Smooth muscle cell (in vitro differentiated cells): ENCODE measurements around the gene ASB1. TPM values are rescaled to one million over a fixed set of nuclear protein-coding genes. Genes with fewer than 3 reads are reported as not detected.

Experiments used
- DNase-seq: peaks from one replicate; lab custom pipeline; 2025; ENCODE audit not compliant: unreplicated experiment; lab: John Stamatoyannopoulos, UW
- H2AFZ ChIP-seq: fragments of 200-600 bp; sonication (generic); 2 replicates; pipeline ENCODE4 v1.6.0; 2016; ENCODE audit warnings: antibody characterized with exemption, low read depth, mild to moderate bottlenecking
- H3F3A ChIP-seq: fragments of 200-600 bp; sonication (generic); 2 replicates; pipeline ENCODE4 v1.6.0; 2017; ENCODE audit warnings: antibody characterized with exemption, low read depth
- H3K27ac ChIP-seq: fragments of 200-600 bp; sonication (generic); 2 replicates; pipeline ENCODE4 v1.5.1; 2016; ENCODE audit warnings: low read depth, mild to moderate bottlenecking
- H3K27me3 ChIP-seq: fragments of 200-600 bp; sonication (generic); 2 replicates; pipeline ENCODE4 v1.6.1; 2016; ENCODE audit warnings: low read depth, mild to moderate bottlenecking
- H3K36me3 ChIP-seq: fragments of 200-600 bp; sonication (generic); 2 replicates; pipeline ENCODE4 v1.5.1; 2016; ENCODE audit warnings: low read depth
- H3K4me1 ChIP-seq: fragments of 200-600 bp; sonication (generic); 2 replicates; pipeline ENCODE4 v1.5.1; 2016; ENCODE audit warnings: low read depth
- H3K4me2 ChIP-seq: fragments of 200-600 bp; sonication (generic); 2 replicates; pipeline ENCODE4 v1.6.0; 2016; ENCODE audit warnings: mild to moderate bottlenecking
- H3K4me3 ChIP-seq: fragments of 200-600 bp; sonication (generic); 2 replicates; pipeline ENCODE4 v1.5.1; 2016; ENCODE audit warnings: mild to moderate bottlenecking
- H3K79me2 ChIP-seq: fragments of 200-600 bp; sonication (generic); 2 replicates; pipeline ENCODE4 v1.6.0; 2016; ENCODE audit warnings: low read depth, mild to moderate bottlenecking
- H3K9ac ChIP-seq: fragments of 200-600 bp; sonication (generic); 2 replicates; pipeline ENCODE4 v1.6.0; 2016; ENCODE audit warnings: low read depth
- H3K9me3 ChIP-seq: fragments of 200-600 bp; sonication (generic); replicated peaks from 2 replicates; pipeline ENCODE4 v1.5.1; 2016; ENCODE audit warnings: low read depth
- H4K20me1 ChIP-seq: fragments of 200-600 bp; sonication (generic); 2 replicates; pipeline ENCODE4 v1.6.0; 2016; ENCODE audit warnings: low read depth
- WGBS: methylation state at CpG from one replicate; pipeline ENCODE4 v1.1.7; 2016; ENCODE audit warnings: low lambda C conversion rate; 5-methylcytosine and 5-hydroxymethylcytosine counted together
- polyA plus RNA-seq: library from polyadenylated mRNA; unstranded; fragments of >200 nt; fragmentation: Nextera tagmentation; extraction: Ambion mirVana; gene quantifications from 2 replicates; pipeline ENCODE4 v1.2.1, GENCODE V29; 2016
- total RNA-seq: library from RNA; depleted of rRNA; stranded (reverse); fragments of >200 nt; gene quantifications from 2 replicates; pipeline ENCODE4 v1.2.3, GENCODE V29; 2014
- TF ChIP-seq, protein P1 (sequence below): fragments of 200-600 bp; sonication (generic); IDR thresholded peaks from 2 replicates; pipeline ENCODE4 v1.5.1; 2017; ENCODE audit warnings: borderline replicate concordance, mild to moderate bottlenecking, antibody characterized with exemption; ENCODE audit not compliant: insufficient read depth, poor library complexity, severe bottlenecking

ASB1 gene
- total and polyA plus RNA-seq, 2 experiments from 2014 or later = 24.8 to 27.3 TPM

- H3K79me2 ChIP-seq = no peaks in the 10 kb centered on the region
- H3K9me3 ChIP-seq = no peaks in the 10 kb centered on the region
- H3K27me3 ChIP-seq = no peaks in the 10 kb centered on the region
- no peak overlapping the region for H2AFZ ChIP-seq
- 93% methylated on average over 23 of the region's 23 CpGs for WGBS
- TF ChIP-seq, protein P1, sequence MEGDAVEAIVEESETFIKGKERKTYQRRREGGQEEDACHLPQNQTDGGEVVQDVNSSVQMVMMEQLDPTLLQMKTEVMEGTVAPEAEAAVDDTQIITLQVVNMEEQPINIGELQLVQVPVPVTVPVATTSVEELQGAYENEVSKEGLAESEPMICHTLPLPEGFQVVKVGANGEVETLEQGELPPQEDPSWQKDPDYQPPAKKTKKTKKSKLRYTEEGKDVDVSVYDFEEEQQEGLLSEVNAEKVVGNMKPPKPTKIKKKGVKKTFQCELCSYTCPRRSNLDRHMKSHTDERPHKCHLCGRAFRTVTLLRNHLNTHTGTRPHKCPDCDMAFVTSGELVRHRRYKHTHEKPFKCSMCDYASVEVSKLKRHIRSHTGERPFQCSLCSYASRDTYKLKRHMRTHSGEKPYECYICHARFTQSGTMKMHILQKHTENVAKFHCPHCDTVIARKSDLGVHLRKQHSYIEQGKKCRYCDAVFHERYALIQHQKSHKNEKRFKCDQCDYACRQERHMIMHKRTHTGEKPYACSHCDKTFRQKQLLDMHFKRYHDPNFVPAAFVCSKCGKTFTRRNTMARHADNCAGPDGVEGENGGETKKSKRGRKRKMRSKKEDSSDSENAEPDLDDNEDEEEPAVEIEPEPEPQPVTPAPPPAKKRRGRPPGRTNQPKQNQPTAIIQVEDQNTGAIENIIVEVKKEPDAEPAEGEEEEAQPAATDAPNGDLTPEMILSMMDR = no peak
- no peak for DNase-seq
- no peaks in the 10 kb centered on the region for H3F3A ChIP-seq
- H3K27ac ChIP-seq = no peak overlapping the region
- no peak overlapping the region for H3K4me3 ChIP-seq
- H4K20me1 ChIP-seq = no peaks in the 10 kb centered on the region
- peaks cover 10% of the 10 kb centered on the region for H3K4me1 ChIP-seq
- H3K9ac ChIP-seq = no peak overlapping the region
- H3K4me2 ChIP-seq = no peak overlapping the region
- no peaks in the 10 kb centered on the region for H3K36me3 ChIP-seq
These were observed 70.3 kb downstream of the ASB1 start for GRCh38 chr2:238496756-238497609.

DNA sequence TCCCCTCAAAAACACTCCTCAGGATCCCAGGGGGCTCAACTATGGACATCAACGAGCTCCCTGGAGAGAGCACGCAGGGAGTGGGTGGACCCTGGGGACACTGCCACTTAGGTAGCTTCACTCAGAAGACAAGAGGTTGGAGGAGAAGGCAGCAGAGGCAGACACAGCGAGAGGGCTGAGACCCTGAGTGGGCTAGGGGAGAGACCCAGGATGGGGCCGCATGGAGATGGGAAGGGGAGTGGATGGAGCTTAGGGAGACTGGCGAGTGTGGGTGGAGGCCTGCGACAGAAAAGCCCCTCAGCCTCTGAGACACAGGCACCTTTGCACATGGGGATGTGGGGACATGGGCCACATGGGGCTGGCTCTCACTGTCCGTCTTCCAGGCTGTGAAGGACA lies 70.9 kb downstream of the ASB1 start:
- Histone ChIP-seq H4K20me1 (no peaks in the 10 kb centered on the region), H3K4me1 (peaks cover 6% of the 10 kb centered on the region), H3K27me3 (no peaks in the 10 kb centered on the region), H3K79me2 (no peaks in the 10 kb centered on the region), H3K36me3 (no peaks in the 10 kb centered on the region), H3K4me3 (no peak overlapping the region), H3K9ac (no peak overlapping the region), H3K27ac (no peak overlapping the region), H3F3A (no peaks in the 10 kb centered on the region), H2AFZ (no peak overlapping the region), H3K9me3 (no peaks in the 10 kb centered on the region), H3K4me2 (no peak overlapping the region)
- WGBS = 92% methylated on average over 7 of the region's 7 CpGs
- no peak for DNase-seq
- TF ChIP-seq, protein P1 = no peak

DNA sequence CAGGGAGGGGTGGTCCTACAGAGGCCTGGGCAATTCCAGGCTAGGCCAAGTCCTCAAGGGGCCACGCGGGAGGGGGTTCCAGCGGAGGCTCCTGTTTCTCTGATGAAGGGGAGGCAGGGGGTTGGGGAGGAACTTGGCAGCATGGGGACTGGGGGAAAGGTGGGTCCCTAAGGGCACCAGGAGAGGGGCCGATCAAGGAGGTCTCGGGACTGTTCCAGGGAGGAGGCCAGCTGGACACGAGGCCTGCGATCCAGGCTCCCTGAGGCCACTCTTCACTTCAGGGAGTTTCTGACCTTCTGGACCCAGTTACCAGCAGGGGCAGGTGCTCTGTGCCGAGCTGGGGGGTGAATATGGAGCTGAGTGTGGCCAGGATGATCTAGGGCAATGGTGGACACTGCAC lies 71.5 kb downstream of the ASB1 start:
- no peak overlapping the region for H3K9ac ChIP-seq
- no peak for DNase-seq

More for the DNA sequence above, 71.5 kb downstream of the ASB1 start:
- Histone ChIP-seq H3K4me3 (no peak overlapping the region), H3K4me2 (no peak overlapping the region), H3K27ac (no peak overlapping the region), H3K4me1 (peaks cover under 1% of the 10 kb centered on the region), H3K9me3 (no peaks in the 10 kb centered on the region), H3F3A (no peaks in the 10 kb centered on the region), H2AFZ (no peak overlapping the region), H3K27me3 (no peaks in the 10 kb centered on the region), H3K79me2 (no peaks in the 10 kb centered on the region), H3K36me3 (no peaks in the 10 kb centered on the region), H4K20me1 (no peaks in the 10 kb centered on the region)
- WGBS = 91% methylated on average over 5 of the region's 8 CpGs
- TF ChIP-seq, protein P1 = no peak
